NB4 (cell line): ENCODE measurements around the gene SETDB1.
A peak's percentile ranks its signal among the peaks of the same experiment; 100 is the strongest.
"Not testable (repeated sequence)": the region's sequence is repeated elsewhere in the genome, so short reads cannot be mapped to it uniquely, and the experiment has no call there.

Experiments
- DNase-seq: peaks from one replicate; pipeline ENCODE4 v3.0.0; 2010; ENCODE audit warnings: low read depth
- H3K4me3 ChIP-seq: one replicate; pipeline ENCODE4 v1.5.1; 2011; ENCODE audit warnings: mild to moderate bottlenecking, low read depth, low read length, moderate library complexity
- CTCF ChIP-seq: IDR thresholded peaks from one replicate; pipeline ENCODE4 v1.5.1; 2012; ENCODE audit warnings: low read depth, low read length
- MAX ChIP-seq: IDR thresholded peaks from 2 replicates; pipeline ENCODE4 v1.6.1; 2011; ENCODE audit warnings: low read depth, low read length
- MYC ChIP-seq: IDR thresholded peaks from 2 replicates; pipeline ENCODE4 v1.6.1; 2011; ENCODE audit warnings: low read depth, low read length
- POLR2A ChIP-seq: IDR thresholded peaks from 2 replicates; pipeline ENCODE4 v1.6.1; 2011; ENCODE audit warnings: mild to moderate bottlenecking; ENCODE audit not compliant: insufficient read length; ENCODE audit errors: extremely low read depth

SETDB1 gene

GRCh38 chr1:150926097-150926741 lies at the start of gene SETDB1:
Gene SETDB1 (plus strand): TSS chr1:150926363. CDS start chr1:150927715, 1,352 bp downstream.
- peak within 1 kb of the TSS; percentile 92 for H3K4me3 ChIP-seq
- DNase-seq: peak; percentile 98
- TF ChIP-seq POLR2A (peak; percentile 43), CTCF (no peak), MAX (peak; percentile 96), MYC (peak; percentile 79; the same call in 1 of the 2 replicates)

- not testable (repeated sequence) for H3K4me3 ChIP-seq, DNase-seq
Measured at GRCh38 chr1:150878931-150879330, 47.2 kb upstream of the SETDB1 start.

- peak; percentile 82 for DNase-seq
Measured at GRCh38 chr1:150881331-150882070, 44.7 kb upstream of the SETDB1 start.

GRCh38 chr1:150883121-150883520 lies 43.0 kb upstream of the SETDB1 start:
- not testable (repeated sequence) for H3K4me3 ChIP-seq, DNase-seq

More at GRCh38 chr1:150881331-150882070, 44.7 kb upstream of the SETDB1 start:
- H3K4me3 ChIP-seq: no peak overlapping the region
- TF ChIP-seq MYC (no peak), MAX (peak; percentile 28; the same call in 1 of the 2 replicates), POLR2A (no peak)

GRCh38 chr1:150887018-150887417 lies 39.1 kb upstream of the SETDB1 start, which contains the start of gene CTXND2:
Gene CTXND2 (plus strand): TSS chr1:150887136. CDS start chr1:150912315, 25,179 bp downstream.
- DNase-seq: no peak

GRCh38 chr1:150888727-150889126 lies 37.4 kb upstream of the SETDB1 start:
- DNase-seq: no peak
- no peak for TF ChIP-seq POLR2A
- no peak for TF ChIP-seq CTCF
- TF ChIP-seq MYC: no peak
- no peak for TF ChIP-seq MAX

More at GRCh38 chr1:150887018-150887417, 39.1 kb upstream of the SETDB1 start, which contains the start of gene CTXND2:
- no peak within 1 kb of the TSS for H3K4me3 ChIP-seq
- TF ChIP-seq CTCF: no peak
- TF ChIP-seq MAX: no peak
- no peak for TF ChIP-seq MYC
- TF ChIP-seq POLR2A: no peak

GRCh38 chr1:150890033-150890416 lies 36.1 kb upstream of the SETDB1 start:
- no peak for DNase-seq
- no peak overlapping the region for H3K4me3 ChIP-seq
- TF ChIP-seq MAX (no peak), CTCF (no peak), MYC (no peak), POLR2A (no peak)

More at GRCh38 chr1:150888727-150889126, 37.4 kb upstream of the SETDB1 start:
- H3K4me3 ChIP-seq: no peak overlapping the region
